ENCODE measurements around the gene SLC6A9. TPM values are rescaled to one million over a fixed set of nuclear protein-coding genes. Genes with fewer than 3 reads are reported as not detected.

SLC6A9 gene
- total and polyA plus RNA-seq, 2 experiments from 2014 or later, result 14.4 to 20.0 TPM

GRCh38 chr1:44033041-44033575 lies 1.8 kb upstream of the SLC6A9 start:
- Histone ChIP-seq H3F3A (replicated peaks; ENCODE audit: low read depth) (peaks cover 23% of the 10 kb centered on the region), H3K79me2 (replicated peaks; ENCODE audit: insufficient read depth) (peaks cover 11% of the 10 kb centered on the region), H3K27me3 (ENCODE audit: insufficient read depth) (no peaks in the 10 kb centered on the region), H3K4me3 (no peak overlapping the region), H4K20me1 (replicated peaks; ENCODE audit: insufficient read depth) (no peaks in the 10 kb centered on the region; the same call in 1 of the 2 replicates), H3K36me3 (ENCODE audit: insufficient read depth) (no peaks in the 10 kb centered on the region; the same call in 1 of the 2 replicates), H3K27ac (ENCODE audit: low read depth) (no peak overlapping the region), H3K4me2 (peak overlapping the region; percentile 90), H2AFZ (no peak overlapping the region), H3K9me2 (ENCODE audit: insufficient read depth) (no peaks in the 10 kb centered on the region), H3K4me1 (ENCODE audit: insufficient read depth) (peaks cover 24% of the 10 kb centered on the region)
- DNase-seq (ENCODE audit: low spot score), result no peak
- H3K9me3 Mint-ChIP-seq, result peaks cover 4% of the 10 kb centered on the region; the same call in 1 of the 3 replicates
- peaks cover 14% of the 10 kb centered on the region for H3K36me3 Mint-ChIP-seq (ENCODE audit: low read depth)
- H3K4me1 Mint-ChIP-seq, result peaks cover 42% of the 10 kb centered on the region
- ATAC-seq, result no peak
- no peak for TF ChIP-seq REST (IDR thresholded peaks at IDR 0.05; ENCODE audit: unreplicated experiment)
- TF ChIP-seq EZH2 (IDR thresholded peaks at IDR 0.05; ENCODE audit: low read depth, unreplicated experiment), result no peak
- TF ChIP-seq ZNF462 (CRISPR knock-in tag; IDR thresholded peaks at IDR 0.05), result no peak
- TF ChIP-seq JUNB (IDR thresholded peaks at IDR 0.05; ENCODE audit: unreplicated experiment), result no peak
- TF ChIP-seq POLR2AphosphoS5 (IDR thresholded peaks at IDR 0.05; ENCODE audit: low read depth), result no peak
- TF ChIP-seq CTCF (conservative IDR thresholded peaks at IDR 0.05; ENCODE audit: low read depth in 2 of 2), result no peak
- no peak for TF ChIP-seq NANOG (IDR thresholded peaks at IDR 0.05; ENCODE audit: borderline replicate concordance)
- TF ChIP-seq ZNF114 (CRISPR knock-in tag; IDR thresholded peaks at IDR 0.05), result no peak
- no peak for TF ChIP-seq ZNF331 (CRISPR knock-in tag; IDR thresholded peaks at IDR 0.05; ENCODE audit: low read depth)
- no peak for TF ChIP-seq STAT1 (IDR thresholded peaks at IDR 0.05; ENCODE audit: unreplicated experiment)
- no peak for TF ChIP-seq EZH2phosphoT487 (IDR thresholded peaks at IDR 0.05; ENCODE audit: unreplicated experiment)
- TF ChIP-seq CREB1 (CRISPR knock-in tag; IDR thresholded peaks at IDR 0.05; ENCODE audit: low read depth), result no peak
- TF ChIP-seq ETS1 (IDR thresholded peaks at IDR 0.05), result no peak
- peak overlapping the region; percentile 94; the same call in 1 of the 3 replicates for H3K4me3 Mint-ChIP-seq
- H3K27ac Mint-ChIP-seq, result peak overlapping the region; percentile 95; the same call in 1 of the 2 replicates
- H3K27me3 Mint-ChIP-seq (ENCODE audit: insufficient read depth, low read depth, poor library complexity), result peaks cover 9% of the 10 kb centered on the region

Data from GM23338 (cell line).